ENCODE data around the gene SLC22A3.
"Not testable (repeated sequence)": the region's sequence is repeated elsewhere in the genome, so short reads cannot be mapped to it uniquely, and the experiment has no call there.

The SLC22A3 gene, protein sequence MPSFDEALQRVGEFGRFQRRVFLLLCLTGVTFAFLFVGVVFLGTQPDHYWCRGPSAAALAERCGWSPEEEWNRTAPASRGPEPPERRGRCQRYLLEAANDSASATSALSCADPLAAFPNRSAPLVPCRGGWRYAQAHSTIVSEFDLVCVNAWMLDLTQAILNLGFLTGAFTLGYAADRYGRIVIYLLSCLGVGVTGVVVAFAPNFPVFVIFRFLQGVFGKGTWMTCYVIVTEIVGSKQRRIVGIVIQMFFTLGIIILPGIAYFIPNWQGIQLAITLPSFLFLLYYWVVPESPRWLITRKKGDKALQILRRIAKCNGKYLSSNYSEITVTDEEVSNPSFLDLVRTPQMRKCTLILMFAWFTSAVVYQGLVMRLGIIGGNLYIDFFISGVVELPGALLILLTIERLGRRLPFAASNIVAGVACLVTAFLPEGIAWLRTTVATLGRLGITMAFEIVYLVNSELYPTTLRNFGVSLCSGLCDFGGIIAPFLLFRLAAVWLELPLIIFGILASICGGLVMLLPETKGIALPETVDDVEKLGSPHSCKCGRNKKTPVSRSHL

DNA sequence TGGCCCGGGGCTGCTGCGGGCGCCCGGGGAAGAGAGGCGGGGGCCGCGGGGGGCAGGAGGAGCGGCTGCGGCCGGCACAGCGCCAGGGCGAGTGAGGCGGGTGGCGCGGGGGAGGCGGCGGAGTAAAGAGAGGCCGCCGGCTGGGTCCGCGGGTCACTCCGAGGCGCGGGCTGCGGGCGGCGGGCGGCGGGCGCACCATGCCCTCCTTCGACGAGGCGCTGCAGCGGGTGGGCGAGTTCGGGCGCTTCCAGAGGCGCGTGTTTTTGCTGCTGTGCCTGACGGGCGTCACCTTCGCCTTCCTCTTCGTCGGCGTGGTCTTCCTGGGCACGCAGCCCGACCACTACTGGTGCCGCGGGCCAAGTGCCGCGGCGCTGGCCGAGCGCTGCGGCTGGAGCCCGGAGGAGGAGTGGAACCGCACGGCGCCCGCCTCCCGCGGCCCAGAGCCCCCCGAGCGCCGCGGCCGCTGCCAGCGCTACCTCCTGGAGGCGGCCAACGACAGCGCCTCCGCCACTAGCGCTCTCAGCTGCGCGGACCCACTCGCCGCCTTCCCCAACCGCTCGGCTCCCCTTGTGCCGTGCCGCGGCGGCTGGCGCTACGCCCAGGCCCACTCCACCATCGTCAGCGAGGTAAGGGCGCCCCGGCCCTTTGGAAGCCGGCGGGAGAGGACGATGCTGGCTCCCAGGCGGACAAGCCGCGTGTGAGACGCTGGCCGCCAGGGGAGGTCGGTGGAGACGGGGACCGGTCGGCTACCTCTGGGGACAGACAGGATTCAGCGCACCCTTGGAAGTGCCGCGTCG is at the start of gene SLC22A3:
Gene SLC22A3 (plus strand): TSS at position 156 of the 797 bp plus-strand sequence. CDS start 42 bp downstream, at position 198.
- no peak for DNase-seq (ENCODE audit: low read depth in 2 of 2)

DNA sequence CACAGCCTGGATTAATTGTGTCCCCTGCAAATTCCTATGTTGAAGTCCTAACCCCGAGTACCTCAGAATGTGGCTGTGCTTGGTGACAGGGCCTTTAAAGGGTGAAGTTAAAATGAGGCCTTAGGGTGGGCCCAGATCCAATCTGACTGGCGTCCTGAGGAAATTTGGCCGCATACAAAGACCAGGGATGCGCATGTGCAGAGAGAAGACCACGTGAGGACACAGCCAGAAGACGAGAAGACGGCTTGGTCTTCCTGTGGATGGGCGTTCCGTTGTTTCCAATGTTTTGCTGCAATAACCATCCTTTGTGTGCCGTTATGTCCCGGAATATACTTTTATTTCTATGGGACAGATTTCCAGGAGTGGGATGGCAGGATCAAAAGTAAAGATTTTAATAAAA is 48.6 kb upstream of the SLC22A3 start:
- no peak for DNase-seq (ENCODE audit: low read depth in 2 of 2)

DNA sequence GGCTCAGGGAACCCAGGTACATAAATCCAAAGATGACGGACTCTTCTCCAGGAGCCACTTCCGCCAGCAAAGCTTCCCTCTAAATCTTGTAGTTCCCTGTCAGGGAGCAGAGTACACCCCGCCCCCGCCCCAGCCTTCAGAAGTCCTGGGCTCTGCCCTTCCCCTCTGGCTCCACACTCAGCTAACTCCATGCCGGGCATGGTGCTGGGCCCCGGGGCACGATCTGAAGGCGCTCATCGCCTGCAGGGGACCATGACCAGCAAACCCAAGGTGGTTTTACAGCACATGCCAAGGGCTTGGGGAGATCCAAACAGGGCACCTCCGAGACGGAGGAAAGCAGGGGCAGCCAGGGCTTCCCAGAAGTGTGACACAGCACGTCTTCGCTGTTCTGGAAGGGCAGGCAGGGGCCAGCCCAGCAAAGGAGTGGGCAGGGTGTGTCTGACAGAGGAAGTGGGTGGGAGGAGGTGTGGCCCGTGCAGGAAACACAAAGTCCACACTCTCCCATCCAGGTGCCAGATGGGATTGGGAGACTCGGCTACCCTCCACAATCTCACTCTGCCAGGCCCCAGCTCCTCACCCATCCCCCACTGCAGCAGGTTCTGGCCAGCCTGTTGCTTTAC is 48.0 kb upstream of the SLC22A3 start:
- no peak for DNase-seq (ENCODE audit: low read depth in 2 of 2)

GRCh38 chr6:160301339-160301738 is 46.8 kb upstream of the SLC22A3 start:
- DNase-seq (ENCODE audit: low read depth in 2 of 2): no peak

DNA sequence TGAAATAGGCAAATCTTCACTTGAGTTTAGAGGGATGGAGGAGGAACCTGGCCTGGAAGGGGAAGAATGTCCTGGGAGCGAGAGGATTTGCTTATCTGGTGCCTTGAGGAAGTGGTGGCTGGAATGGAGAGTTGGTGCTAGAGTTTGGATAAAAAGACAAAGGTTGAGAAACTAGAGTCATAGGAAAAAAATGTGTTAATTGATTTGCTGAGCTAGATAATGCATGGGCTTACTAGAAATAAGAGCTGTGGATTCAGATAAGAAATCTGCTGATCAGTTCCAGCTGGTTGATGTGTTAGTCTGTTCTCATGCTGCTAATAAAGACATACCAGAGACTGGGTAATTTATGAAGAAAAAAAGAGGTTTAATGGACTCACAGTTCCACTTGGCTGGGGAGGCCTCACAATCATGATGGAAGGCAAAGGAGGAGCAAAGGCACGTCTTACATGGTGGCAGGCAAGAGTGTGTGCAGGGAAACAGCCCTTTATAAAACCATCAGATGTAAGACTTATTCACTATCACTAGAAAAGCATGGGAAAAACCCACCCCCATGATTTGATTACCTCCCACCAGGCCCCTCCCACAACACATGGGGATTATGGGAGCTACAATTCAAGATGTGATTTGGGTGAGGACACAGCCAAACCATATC is 45.6 kb upstream of the SLC22A3 start:
- not testable (repeated sequence) for DNase-seq (ENCODE audit: low read depth in 2 of 2)

DNA sequence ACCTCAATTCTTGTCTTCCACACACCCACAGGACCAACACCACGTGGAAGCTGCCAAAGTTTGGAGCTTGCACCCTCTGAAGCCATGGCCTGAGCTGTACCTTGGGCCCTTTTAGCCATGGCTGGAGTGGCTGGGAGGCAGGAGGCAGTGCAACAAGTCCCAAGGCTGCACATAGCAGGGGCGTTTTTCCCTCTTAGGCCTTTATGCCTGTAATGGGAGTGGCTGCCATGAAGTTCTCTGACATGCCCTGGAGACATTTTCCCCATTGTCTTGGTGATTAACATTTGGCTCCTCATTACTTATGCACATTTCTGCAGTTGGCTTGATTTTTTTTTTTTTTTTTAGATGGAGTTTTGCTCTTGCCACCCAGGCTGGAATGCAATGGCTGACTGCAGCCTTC is 44.4 kb upstream of the SLC22A3 start:
- no peak for DNase-seq (ENCODE audit: low read depth in 2 of 2)

GRCh38 chr6:160305926-160306713 is 42.1 kb upstream of the SLC22A3 start:
- DNase-seq (ENCODE audit: low read depth in 2 of 2): no peak

DNA sequence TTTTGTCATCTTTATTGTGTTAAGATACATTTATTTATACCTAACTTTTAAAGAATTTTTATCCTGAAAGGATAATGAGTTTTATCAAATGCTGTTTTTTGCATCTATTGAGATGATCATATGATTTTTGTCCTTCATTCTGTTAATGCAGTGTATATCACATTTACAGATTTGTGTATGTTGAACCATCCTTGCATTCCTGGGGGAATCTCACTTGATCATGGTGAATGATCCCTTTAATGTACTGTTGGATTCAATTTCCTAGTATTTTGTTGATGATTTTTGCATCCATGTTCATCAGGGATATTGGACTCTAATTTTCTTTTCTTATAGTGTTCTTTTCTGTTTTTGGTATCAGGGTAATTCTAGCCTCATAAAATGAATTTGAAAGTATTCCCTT is 38.5 kb upstream of the SLC22A3 start:
- DNase-seq (ENCODE audit: low read depth in 2 of 2): no peak

- DNase-seq (ENCODE audit: low read depth in 2 of 2): no peak
Observed at GRCh38 chr6:160312900-160313299, 35.3 kb upstream of the SLC22A3 start.

DNA sequence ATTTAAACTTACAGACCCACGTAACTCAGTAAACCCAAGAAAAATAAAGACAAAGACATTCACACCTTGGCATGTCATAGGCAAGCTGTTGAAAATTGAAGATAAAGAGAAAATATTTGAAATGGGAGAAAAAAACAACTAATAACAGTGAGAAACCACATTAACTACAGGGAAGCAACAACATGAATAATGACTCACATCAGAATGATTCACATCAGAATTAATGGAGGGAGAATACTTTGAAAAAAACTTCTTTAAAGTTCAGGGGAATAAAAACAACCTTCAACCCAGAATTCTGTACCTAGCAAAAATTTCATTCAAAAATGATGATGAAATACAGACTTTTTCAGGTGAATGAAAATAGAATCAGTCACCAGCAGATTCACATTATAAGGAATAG is 32.9 kb upstream of the SLC22A3 start:
- no peak for DNase-seq (ENCODE audit: low read depth in 2 of 2)

GRCh38 chr6:160316261-160316660 is 31.9 kb upstream of the SLC22A3 start:
- DNase-seq (ENCODE audit: low read depth in 2 of 2): no peak

- no peak for DNase-seq (ENCODE audit: low read depth in 2 of 2)
Observed at GRCh38 chr6:160319246-160319645, 28.9 kb upstream of the SLC22A3 start.

DNA sequence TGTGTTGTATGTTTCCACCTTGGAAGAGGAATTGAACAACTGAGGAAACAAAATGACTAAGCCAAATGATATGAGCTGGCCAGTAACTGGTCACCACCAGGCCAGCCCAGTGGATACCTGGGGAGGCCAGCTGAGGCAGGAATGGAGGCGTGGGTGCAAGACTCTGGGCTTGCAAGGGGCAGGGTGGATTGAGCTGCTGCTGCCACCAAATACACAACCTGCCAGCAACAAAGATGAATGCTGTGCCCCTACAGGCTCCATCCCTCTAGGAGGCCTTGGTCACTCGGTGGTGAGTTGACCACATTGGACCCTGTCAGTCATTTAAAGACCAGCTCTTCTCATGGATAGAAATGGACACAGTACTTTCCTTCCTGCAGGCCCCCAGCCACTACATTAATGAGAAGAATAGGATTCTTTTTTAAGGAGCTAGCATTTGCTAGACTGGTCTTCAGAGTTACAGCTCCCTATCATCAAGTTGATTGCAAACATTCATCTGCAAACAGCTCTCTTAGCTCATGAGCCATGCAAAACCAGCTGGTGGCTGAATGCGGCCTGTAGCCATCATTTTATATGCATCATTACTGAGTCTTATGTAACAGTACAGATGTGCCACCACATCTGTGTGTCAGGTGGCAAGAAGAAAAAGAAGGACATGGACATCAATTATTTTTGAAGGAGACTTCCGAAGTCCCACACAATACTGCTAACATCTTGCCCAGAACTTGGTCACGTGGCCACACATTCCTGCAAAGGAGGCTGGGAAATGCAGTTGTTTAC is 26.3 kb upstream of the SLC22A3 start:
- no peak for DNase-seq (ENCODE audit: low read depth in 2 of 2)

GRCh38 chr6:160327981-160328380 is 20.2 kb upstream of the SLC22A3 start:
- no peak for DNase-seq (ENCODE audit: low read depth in 2 of 2)

- DNase-seq (ENCODE audit: low read depth in 2 of 2): no peak
Observed at GRCh38 chr6:160328447-160328846, 19.7 kb upstream of the SLC22A3 start.

- no peak for DNase-seq (ENCODE audit: low read depth in 2 of 2)
Observed at GRCh38 chr6:160329188-160329587, 19.0 kb upstream of the SLC22A3 start.

- no peak for DNase-seq (ENCODE audit: low read depth in 2 of 2)
Observed at GRCh38 chr6:160330619-160331018, 17.6 kb upstream of the SLC22A3 start.

DNA sequence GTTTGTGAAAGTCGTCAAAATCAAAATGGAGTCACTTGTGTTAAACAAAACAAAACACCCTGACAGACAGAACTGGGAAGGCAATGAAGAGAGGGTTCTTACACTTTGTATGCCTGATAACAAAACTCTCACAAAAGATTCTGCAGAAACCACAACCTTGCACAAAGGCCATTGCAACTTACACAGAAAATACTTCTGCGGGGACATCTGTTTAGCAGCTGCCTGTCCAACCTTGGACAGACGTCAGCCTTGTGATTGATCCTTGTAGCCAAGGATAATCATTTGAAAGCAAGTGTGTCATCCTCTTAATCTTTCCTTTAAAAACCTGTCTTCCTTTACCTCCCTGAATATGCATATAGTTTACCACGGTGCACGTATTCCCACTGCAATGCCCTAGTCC is 17.0 kb upstream of the SLC22A3 start:
- no peak for DNase-seq (ENCODE audit: low read depth in 2 of 2)

DNA sequence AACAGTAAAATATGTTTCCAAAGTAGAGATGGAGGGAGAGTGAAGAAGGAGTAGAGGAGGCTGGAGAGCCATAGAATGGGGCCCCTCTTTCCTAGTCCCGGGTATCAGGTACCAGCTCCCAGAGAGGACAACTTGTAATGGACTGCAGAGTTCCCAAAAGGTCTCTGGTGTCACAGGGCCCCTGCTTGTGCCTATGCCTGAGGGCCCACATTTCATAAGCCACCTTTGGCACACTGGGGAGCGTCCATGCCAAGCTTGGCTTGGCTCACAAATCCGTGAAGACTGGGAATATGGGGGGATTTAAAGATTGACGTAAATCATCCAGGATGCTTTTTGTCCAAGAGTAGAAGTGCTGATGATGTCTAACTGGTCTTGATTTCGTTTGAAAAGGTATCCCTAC is 16.4 kb upstream of the SLC22A3 start:
- no peak for DNase-seq (ENCODE audit: low read depth in 2 of 2)

DNA sequence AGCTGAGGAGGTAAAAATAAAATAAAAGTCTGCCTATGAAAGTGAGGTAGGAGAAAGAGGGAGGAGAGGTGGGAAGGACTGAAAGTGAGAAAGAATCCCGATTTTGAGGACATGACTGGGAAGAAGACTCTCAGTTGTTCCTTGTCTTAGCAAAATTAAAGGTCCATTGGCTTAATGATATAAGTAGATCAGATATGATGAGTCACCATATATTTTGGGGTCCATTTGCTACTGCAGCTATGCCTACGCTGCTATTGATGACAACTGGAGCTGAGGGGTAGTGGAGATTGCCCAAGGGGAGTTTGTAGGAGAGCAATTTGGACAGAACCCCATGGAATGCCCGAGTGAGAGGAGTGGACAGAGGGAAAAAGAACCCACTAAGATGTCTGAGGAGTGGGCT is 15.1 kb upstream of the SLC22A3 start:
- no peak for DNase-seq (ENCODE audit: low read depth in 2 of 2)

All from activated CD4-positive, alpha-beta T cell treated with anti-CD3 and anti-CD28 coated beads for 24 hours (primary cell).